ENCODE measurements around the gene SMPD3. TPM values are rescaled to one million over a fixed set of nuclear protein-coding genes. Genes with fewer than 3 reads are reported as not detected.
A peak's percentile ranks its signal among the peaks of the same experiment; 100 is the strongest.
"Not testable (repeated sequence)": the region's sequence is repeated elsewhere in the genome, so short reads cannot be mapped to it uniquely, and the experiment has no call there.

Gene SMPD3
- polyA plus RNA-seq (ENCODE audit: insufficient read length in 4 of 4), result 1 to 10 TPM; 1.1 to 2.7 (median 1.2) TPM

- DNase-seq (ENCODE audit: low read depth in 4 of 4, low spot score in 3 of 4), result peak; percentile 95 to 99 (median 98)
These were observed at the start of gene SMPD3 for GRCh38 chr16:68448360-68448970. Gene SMPD3 (minus strand): TSS chr16:68448508. CDS start chr16:68372181, 76,327 bp downstream.

GRCh38 chr16:68496689-68497088 is 48.4 kb upstream of the SMPD3 start:
- no peak for DNase-seq (ENCODE audit: low read depth in 4 of 4, low spot score in 3 of 4)

GRCh38 chr16:68494261-68494660 is 46.0 kb upstream of the SMPD3 start:
- DNase-seq (ENCODE audit: low read depth in 4 of 4, low spot score in 3 of 4), result not testable (repeated sequence)

DNA sequence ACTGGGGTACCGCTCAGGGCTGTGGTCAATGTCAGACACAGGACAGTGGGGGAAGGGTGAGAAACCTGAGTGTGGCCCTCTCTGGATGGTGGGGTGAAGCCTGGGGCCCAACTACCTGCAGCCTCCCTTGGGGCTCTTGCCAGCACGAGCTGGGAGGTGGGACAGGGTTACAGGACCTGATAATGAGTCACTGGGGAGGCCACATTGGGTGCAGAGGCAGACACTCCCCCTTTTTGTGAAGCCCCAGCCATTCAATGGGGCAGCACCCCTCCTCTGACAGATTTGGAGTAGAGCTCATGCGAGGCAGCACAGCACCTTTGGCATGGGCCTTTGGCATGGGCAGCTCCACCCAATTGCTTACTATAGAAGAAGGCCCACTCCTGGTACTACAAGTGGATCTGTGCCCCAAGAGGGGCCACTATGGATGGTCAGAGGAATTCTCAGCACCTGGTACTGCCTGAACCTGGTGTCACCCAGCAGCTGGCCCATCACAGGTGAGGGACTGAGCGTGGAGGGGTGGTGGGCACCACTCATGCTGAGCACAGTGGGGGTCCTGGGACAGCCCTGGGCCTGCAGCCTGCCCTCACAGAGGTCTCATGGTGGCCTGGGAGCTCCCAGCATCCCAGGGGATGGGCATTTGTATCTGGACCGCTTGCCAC is 45.2 kb upstream of the SMPD3 start:
- no peak for DNase-seq (ENCODE audit: low read depth in 4 of 4, low spot score in 3 of 4)

DNA sequence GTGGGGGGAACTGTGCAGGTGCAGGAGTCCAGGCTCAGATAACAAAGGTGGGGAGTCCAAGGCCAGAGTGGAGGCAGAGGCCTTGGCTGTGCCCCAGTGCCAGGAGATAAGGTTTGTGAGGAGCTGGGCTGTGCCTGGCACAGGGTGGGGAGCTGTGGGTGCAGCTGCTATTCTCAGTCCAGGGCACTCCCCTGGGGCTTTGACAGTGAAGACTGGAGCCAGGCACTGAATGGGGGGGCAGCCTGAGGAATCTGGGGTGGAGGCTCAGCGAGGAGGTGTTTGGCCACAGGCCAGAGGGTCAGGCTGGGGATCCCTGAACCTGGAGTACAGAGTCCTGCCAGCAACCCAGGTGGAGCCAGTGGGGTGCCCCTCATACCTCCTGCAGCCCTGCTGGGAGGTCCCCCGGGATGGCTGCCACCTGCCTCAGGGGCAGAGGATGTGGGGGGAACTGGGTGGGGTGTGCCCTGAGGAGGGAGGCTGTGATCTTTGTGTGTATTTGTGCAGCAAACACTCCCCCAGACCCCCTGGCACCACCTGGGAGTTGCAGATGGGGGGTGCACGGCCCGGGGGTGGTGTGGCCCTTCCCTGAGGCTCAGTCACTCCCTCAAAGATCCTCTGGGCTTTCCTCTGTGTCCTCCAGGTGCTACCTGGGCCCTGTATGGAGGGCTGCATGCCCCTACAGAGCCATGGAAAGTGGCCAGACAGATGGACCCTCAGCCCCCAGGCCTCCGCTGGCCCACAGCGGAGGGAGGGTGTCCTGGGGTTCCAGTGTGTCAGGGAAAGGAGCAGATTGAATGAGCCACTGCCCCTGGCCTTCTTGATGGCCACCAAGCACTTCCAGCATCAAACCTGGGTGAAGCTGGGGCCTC is 44.5 kb upstream of the SMPD3 start:
- DNase-seq (ENCODE audit: low read depth in 4 of 4, low spot score in 3 of 4), result no peak

GRCh38 chr16:68492151-68492542 is 43.8 kb upstream of the SMPD3 start:
- no peak for DNase-seq (ENCODE audit: low read depth in 4 of 4, low spot score in 3 of 4)

GRCh38 chr16:68491576-68491950 is 43.3 kb upstream of the SMPD3 start:
- no peak for DNase-seq (ENCODE audit: low read depth in 4 of 4, low spot score in 3 of 4)

DNA sequence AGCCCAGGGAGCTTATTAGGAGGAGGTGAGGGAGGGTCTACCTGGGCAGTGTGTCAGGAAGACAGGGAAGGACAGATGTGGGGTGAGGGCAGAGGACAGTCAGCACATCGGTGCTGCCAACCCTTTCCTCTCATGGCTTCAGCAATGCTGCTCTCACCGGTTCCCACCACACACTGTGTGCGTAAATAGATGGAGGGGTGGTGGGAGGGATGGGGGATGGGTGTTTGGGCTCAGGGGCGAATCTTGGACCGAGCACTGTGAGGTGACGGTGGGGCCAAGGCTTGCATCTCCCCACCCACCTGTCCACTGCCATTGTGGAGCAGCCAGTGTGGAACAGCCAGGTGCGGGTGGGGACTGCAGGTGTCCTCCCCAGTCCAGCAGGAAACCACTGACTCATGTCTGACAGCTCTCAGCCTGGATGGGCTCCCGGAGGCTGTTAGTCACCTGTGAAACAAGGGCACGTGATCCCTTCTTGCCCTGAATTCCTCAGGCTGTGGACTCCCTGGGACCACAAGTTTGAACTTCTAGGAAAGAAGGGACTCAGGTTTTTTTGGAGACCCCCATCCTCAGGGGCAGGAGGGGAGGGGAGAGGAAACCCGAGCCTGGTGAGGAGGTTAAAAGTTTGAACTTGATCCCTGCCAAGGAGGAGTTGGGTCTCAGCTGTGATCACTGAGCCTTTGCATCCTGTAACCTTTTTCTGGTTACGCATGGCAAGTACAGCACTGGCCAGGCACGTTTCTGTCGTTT is 42.7 kb upstream of the SMPD3 start:
- DNase-seq (ENCODE audit: low read depth in 4 of 4, low spot score in 3 of 4), result peak in 3 of 4 donors; percentile 20 to 52 (median 24)

DNA sequence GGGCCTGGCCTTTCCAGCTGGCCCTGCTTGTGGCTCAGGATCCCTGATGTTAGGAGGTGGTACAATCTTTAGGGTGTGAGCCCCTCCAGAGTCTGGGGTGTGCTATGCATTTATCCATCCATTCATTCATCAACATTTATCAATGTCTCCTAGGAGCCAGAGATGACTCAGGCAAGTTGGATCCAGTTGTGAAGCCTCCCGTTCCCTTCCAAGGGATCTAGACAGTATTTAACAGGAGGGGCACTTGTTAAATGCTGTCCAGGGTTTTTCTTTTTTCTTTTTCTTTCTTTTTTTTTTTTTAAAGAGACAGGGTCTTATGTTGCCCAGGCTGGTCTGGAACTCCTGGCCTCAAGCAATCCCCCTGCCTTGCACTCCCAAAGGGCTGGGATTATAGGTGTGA is 42.0 kb upstream of the SMPD3 start:
- DNase-seq (ENCODE audit: low read depth in 4 of 4, low spot score in 3 of 4), result no peak

- DNase-seq (ENCODE audit: low read depth in 4 of 4, low spot score in 3 of 4), result no peak
These were observed 40.2 kb upstream of the SMPD3 start for GRCh38 chr16:68488554-68488953.

GRCh38 chr16:68487669-68488068 is 39.4 kb upstream of the SMPD3 start:
- DNase-seq (ENCODE audit: low read depth in 4 of 4, low spot score in 3 of 4), result no peak

- no peak for DNase-seq (ENCODE audit: low read depth in 4 of 4, low spot score in 3 of 4)
These were observed 38.9 kb upstream of the SMPD3 start for GRCh38 chr16:68487203-68487514.

DNA sequence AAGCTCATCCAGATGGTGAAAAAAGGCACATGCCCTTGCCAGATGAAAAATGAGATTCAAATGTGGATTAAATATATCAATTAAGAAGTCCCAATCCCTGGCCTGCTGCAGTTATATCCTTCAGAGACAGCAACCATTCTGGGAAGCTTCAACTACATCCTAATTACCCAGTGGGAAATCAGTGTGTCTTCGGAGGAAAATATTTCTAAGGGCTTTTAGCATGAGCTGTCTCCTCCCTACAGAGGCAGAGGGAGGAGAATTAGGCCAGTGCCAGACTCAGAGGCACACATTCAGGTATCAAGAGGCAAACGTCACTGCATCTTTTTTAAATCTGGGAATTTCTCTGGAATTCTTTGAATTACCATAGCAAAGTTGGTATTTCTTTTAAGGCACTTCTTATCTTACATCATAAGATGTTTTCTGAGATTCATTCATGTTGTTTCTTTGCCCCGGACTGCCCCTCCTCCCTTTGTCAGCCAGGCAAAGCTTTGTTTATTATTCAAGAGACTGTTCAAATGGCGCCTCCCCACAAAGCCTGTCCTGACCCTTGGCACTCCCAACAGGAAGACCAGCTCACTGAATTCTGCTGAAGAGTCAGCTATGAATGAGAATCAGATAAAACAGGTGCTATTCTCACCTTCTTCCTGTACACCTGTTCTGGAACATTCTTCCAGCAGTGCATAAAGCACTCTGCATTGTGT is 38.3 kb upstream of the SMPD3 start:
- no peak for DNase-seq (ENCODE audit: low read depth in 4 of 4, low spot score in 3 of 4)

DNA sequence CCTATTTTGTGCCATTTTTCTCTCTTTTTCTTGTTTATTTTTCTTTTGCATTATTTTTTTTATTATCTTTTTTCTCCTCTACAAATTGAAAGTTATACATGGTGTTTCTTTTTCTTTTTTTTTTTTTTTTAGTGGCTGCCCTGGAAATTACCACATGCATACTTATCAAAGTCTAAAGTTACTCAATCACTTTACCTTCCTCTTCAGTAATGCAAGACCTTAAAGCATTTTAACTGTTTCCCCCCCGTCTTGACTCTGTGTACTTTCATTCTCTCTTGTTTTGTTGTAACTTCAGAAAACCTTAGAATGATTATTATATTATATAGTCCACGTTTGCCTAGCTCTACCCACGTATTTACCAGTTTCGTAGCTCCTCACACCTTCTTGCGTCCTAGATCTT is 33.3 kb upstream of the SMPD3 start:
- no peak for DNase-seq (ENCODE audit: low read depth in 4 of 4, low spot score in 3 of 4)

GRCh38 chr16:68480084-68480995 is 32.0 kb upstream of the SMPD3 start:
- no peak for DNase-seq (ENCODE audit: low read depth in 4 of 4, low spot score in 3 of 4)

- DNase-seq (ENCODE audit: low read depth in 4 of 4, low spot score in 3 of 4), result no peak
These were observed 31.0 kb upstream of the SMPD3 start for GRCh38 chr16:68479271-68479670.

GRCh38 chr16:68478526-68479250 is 30.4 kb upstream of the SMPD3 start:
- DNase-seq (ENCODE audit: low read depth in 4 of 4, low spot score in 3 of 4), result no peak

DNA sequence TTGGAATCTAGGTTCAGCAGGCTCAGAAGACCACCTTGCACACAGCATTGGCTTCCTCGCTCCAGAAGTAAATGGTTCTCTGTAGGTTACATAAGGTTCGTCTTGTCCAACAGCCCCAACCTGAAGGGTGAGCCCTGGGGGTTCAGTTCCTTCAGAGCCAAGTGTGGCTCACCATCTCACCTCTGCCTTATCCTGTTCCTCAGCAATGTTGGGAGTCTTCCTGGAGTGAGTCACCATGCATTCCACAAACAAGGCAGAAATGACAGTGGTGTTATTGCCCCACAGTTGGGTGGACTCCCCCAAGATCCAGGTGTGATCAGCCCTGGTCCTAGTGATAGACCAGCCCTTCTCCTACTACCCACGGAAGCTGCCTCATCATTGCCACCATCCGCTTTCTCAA is 26.8 kb upstream of the SMPD3 start:
- DNase-seq (ENCODE audit: low read depth in 4 of 4, low spot score in 3 of 4), result no peak

Data from left renal pelvis (tissue), 4 donors.